Activated CD8-positive, alpha-beta memory T cell treated with anti-CD3 and anti-CD28 coated beads, Interleukin-2, amount 50 U/mL, for 1 hour (primary cell): ENCODE data around the gene FADS3.

ENCODE experiments used
- DNase-seq: peaks from one replicate; pipeline ENCODE4 v3.0.0-alpha.2; 2020; ENCODE audit errors: extremely low read depth

Gene FADS3

GRCh38 chr11:61891331-61892084 is at the start of gene FADS3:
Gene FADS3 (minus strand): TSS chr11:61891545. CDS start chr11:61891381, 164 bp downstream.
- no peak for DNase-seq

GRCh38 chr11:61940466-61940865 is 49.1 kb upstream of the FADS3 start:
- DNase-seq = no peak

GRCh38 chr11:61935861-61936260 is 44.5 kb upstream of the FADS3 start:
- no peak for DNase-seq

GRCh38 chr11:61930933-61931332 is 39.6 kb upstream of the FADS3 start:
- DNase-seq = no peak

DNA sequence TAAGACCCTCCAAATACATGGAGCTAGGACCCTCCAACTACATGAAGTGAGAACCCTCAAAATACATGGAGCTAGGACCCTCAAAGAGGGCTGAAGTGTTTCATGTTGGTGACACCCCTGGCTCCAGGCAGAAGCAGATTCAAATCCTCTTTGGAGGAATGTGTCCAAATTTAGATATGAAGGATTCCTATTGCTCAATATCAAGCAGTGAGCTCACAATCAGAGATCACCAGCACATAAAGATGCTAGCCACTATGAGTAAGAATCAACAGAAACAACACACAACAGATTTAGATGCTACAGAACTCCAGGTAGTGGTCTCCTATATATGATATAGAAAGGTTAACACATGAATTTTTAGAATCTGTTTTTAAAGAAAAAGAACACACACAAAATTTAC is 37.3 kb upstream of the FADS3 start:
- DNase-seq = no peak

DNA sequence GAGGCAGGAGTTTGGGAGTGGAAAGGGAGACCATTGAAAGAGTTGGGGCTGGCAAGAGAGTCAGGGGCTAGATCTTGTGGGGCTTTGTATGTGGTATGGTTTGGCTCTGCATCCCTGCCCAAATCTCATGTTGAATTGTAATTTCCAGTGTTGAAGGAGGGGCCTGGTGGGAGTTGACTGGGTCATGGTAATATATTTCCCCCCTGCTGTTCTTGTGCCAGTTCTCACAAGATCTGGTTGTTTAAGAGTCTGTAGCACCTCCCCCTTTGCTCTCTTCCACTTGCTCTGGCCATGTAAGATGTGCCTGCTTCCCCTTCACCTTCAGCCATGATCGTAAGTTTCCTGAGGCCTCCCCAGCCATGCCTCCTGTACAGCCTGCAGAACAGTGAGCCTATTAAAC is 36.2 kb upstream of the FADS3 start:
- DNase-seq = no peak

- DNase-seq = no peak
Observed at GRCh38 chr11:61926235-61926634, 34.9 kb upstream of the FADS3 start.

DNA sequence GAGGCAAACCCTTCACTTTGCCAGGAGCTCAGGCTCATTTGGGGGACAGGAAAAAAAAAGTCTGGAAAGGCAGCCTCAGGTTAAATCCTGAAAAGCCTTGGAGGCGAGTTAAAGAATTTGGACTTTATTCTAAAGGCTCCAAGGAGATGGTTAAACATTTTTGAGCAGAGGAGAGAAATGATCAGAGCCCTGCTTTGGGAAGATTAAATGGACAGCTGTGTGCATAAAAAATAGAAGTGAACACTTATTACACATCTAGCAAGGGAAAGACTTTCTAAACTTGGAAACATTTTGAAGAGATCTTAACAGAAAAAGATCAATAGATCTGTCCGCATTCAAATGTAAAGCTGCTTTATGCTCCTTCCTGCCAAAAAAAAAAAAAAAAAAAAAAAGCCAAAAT is 34.4 kb upstream of the FADS3 start:
- DNase-seq = no peak

- DNase-seq = no peak
Observed at GRCh38 chr11:61924064-61924455, 32.7 kb upstream of the FADS3 start.

DNA sequence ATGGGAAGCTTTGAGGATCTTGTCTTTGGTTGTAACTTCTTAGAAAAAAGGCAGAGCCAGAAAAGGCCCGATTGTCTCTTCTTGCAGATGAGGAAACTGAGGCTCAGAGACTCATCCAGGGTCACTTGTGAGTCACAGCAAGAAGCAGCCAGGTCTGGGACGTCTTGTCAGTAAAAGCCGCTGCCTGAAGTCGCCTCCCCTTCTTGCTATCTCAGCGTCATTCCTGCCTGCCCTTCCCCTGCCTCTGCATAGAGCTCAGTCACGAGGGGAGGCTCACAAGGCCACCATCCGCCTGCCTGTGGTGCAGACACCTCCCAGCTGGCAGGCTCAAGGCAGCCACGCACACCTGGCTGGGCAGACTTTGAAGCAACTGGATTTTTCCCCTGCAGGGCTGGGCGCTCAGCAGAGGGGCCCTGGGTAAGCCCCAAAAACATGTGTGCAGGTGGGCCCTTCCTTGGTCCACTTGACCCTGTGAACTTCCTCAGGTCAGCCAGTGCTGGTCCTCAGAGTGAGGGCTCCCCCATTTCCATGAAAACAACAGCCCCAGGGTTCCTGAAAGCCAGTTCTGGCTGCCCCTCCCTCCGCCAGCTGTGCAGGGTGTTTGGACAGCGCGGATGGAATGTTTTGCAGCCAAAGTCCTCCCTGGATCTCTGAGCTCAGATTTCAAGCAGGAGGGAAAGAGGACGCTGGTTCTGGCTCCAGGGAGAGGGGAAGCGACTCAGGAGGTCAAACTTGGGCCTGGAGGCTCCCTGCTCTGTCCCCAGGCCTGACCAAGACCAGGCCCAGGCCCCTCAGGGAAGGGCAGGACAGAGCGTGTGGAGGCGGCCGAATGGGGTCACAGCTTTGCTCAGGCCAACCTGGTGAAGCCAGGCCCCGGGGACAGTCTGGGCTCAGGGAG is 32.1 kb upstream of the FADS3 start:
- no peak for DNase-seq

- no peak for DNase-seq
Observed at GRCh38 chr11:61922539-61922938, 31.2 kb upstream of the FADS3 start.

- DNase-seq = no peak
Observed at GRCh38 chr11:61921446-61921845, 30.1 kb upstream of the FADS3 start.

GRCh38 chr11:61919705-61920631 is 28.6 kb upstream of the FADS3 start:
- DNase-seq = no peak

DNA sequence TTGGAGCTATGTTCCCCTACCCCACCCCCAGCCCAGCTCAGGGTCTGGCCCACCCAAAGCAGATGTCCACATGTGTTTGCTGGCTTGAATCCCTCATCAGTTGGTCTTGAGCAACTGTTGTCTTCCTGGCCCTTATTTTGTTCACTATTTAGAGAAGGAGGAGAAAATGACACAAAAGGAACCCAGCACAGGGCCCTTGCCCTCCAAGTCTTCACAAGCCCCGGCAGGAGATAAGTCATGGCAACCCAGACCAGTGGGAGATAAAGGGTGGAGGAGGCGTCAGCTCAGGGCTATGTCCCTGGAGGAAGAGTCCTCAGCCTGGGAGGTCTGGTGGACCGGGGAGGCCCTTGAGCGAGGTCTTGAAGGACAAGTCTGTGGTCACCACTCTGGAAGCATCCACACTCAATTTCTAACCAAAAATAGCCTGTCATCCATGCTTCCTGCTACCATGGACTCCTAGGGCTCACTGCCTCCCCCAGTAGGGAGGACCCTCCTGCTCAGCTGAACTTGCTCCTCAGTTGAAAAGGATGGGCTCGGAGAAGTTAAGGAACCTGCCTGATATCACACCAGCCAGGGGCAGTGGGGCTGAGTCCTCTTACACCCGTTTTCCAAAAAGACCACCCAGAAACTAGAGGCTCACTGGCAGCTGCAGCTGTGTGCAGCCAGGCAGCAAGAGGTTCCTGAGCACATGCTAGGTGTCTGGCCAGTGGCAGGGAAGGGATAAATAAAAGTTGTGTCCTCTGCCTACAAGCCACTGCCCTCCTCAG is 27.8 kb upstream of the FADS3 start:
- no peak for DNase-seq

DNA sequence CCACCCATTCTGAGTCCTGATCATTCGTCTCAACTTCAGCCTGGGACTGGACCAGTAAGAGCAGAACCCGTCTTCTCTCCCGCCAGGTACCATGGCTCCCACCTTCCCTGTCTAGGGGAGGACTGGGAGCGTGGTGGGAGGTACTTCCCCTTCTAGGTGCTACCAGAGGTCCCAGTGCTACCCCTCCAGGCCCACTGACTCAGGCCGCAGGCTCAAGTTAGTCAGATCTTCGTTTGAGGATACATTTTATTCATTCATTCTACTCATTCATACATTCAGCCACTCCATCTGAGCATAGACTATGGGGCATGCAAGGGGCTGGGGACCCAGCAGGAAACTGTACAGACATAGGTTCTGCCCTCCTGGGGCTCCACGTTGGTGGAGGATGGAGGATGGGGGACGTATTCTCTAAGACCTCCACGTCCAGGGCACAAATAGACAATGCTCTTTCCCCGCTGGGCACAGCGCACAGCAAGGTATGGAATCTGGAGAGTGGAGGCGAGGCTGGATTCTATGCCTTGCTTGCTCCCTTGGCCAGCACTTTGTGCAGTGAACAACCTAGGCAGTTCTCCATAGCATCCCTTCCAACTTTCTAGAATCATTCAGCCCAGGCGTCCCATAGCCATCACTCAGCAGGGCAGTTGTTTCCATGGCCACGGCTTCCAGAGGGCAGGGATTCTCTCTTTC is 27.0 kb upstream of the FADS3 start:
- DNase-seq = no peak

- no peak for DNase-seq
Observed at GRCh38 chr11:61917334-61918109, 26.2 kb upstream of the FADS3 start, which contains the start of gene RAB3IL1. Gene RAB3IL1 (minus strand): TSS chr11:61917566. CDS start chr11:61917367, 199 bp downstream.

- no peak for DNase-seq
Observed at GRCh38 chr11:61916737-61917333, 25.5 kb upstream of the FADS3 start.

DNA sequence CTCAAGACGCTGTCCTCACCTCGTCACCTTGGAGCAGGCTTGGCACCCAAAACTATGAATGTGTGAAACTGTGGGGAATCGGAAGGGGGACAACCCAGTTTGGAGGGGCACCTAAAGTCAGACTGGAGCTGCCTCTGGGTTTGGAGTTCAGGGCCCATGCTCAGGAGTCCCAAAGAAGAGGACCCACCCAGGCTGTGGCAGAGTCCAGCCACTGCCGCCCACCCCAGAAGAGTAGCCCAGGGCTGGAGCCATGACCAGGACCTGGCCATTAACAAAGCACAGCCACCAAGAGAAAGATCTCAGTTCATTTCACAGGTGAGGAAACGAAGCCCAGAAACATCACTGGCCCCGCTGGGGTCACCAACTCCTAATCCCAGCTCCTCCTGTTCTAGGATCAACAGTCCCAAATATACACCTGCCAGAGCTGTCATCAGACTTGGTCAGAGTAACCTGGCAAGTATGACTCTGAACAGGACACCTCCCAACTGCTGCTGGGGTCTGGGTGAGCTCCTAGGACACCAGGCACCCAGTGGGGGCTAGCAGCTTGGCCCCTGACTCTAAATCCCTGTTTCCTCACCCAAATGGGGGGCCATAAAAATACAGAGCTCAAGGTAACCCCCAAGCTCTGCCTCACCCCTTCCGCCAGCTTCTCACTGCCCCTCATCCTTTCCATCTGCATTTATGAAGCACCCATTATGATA is 23.3 kb upstream of the FADS3 start:
- DNase-seq = no peak
